HG03139 (cell line): ENCODE measurements around the gene ARHGAP26.

Experiments
- ATAC-seq: cut with Tn5 transposase; IDR thresholded peaks from one replicate; pipeline ENCODE4 v1.9.1; 2021; ENCODE audit not compliant: unreplicated experiment

The ARHGAP26 gene

GRCh38 chr5:143130613-143131305 lies 360.6 kb downstream of the ARHGAP26 start:
- ATAC-seq, result no peak

- no peak for ATAC-seq
Observed at GRCh38 chr5:143131972-143132371, 361.8 kb downstream of the ARHGAP26 start.

DNA sequence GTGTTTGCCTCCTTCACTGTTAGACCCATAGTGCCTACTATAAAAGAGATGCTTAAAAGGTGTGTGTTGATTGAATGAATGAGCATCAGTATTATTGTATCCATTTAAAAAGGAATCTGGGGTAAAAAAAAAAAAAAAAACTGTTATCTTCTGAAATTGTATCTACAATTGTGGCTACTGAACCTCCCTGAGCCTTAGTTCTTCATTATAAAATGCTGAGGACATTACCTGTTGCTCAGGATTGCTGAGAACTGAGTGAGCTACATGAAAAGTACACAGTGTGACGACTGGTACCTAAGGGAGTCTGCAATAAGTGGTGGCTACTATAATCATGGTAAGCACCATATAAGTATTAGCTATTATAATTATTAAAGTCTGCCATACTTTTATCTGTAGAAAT lies 362.6 kb downstream of the ARHGAP26 start:
- no peak for ATAC-seq

DNA sequence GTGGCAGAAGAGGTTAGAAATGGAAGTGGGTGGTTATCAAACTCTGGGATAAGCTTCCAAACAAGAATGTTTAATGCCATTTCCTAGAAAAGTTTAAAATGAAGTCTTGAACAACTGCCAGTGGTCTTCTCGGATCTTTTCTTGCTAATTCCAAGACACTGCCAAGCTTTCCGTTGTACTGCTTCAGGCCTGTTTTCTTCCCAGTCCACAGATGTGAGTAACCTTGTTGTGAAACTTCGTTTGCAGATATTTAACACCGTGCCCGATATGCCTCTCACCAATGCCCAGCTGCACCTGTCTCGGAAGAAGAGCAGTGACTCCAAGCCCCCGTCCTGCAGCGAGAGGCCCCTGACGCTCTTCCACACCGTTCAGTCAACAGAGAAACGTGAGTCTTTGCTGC lies 363.5 kb downstream of the ARHGAP26 start:
- ATAC-seq, result no peak

DNA sequence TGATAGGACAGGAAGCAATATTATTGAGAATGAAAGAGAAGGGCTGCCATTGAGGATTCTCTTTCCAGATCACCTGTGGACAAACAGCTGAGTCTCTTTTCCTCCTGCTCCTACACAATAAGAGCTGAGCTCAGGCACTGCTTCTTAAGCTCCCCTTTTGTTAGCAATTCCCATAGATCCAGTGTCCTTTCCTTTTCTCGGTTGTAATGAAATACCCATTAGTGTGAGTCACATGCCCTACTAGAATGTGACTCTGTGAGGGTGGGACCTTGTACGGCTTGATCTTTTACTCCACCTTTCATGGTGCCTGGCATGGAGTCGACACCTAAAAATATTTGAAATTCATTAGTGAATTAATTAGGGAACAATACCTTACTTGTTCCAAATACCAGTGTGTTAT lies 364.1 kb downstream of the ARHGAP26 start:
- ATAC-seq, result no peak

DNA sequence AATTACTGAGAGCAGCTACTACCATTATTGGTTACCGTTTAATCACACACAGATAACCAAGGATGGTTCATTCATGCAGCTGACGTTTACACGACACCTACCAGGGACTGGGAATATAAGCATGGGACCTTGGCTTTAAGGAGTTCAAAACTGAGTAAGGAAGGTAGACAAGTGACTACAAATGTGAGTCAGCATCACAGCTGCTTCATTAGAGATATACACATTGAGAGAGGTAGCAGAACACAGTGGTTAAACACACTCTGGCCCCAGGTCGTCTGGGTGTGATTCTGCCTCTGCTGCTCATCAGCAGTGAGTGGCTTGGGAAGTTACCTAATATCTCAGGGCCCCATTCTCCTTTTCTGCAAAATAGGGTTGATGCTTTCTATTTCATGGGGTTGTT lies 364.7 kb downstream of the ARHGAP26 start:
- no peak for ATAC-seq

- ATAC-seq, result no peak
Observed at GRCh38 chr5:143135832-143136551, 365.8 kb downstream of the ARHGAP26 start.

DNA sequence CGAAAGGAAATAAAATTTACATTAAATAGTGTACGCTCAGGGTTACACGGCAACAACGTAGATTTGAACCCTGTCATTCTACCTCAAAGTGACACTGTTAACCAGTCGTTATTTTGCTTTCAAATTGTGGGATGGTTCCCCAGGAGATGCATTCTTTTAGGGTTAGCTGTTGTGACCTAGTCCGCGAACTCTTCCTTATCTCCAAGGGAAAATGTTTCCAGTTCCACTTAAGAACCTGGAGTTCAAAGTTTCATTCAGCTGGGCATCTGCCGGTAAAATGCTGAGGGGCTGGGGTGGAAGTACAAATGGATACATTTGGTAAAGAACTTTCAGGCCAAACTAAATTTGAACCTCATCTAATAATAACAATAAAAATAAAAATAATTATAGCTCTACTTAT lies 368.7 kb downstream of the ARHGAP26 start:
- no peak for ATAC-seq

DNA sequence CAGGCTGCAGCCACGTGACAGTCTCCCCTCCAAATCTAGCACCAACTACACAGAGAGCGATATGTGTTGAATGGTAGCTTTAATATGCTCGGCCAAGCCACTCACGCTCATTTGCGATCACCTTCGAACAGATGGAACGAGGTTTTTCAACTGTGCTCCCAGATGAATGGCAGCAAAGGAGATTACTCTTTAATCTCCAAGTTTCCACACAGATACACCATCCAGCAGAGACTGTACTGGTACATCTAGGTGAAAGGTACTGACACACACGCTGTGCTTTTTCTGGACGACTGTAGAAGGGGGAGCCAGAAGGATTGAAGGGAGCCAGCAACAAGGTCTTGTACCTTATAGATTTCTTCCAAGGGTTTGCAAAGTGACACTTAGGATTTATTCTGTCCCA lies 369.4 kb downstream of the ARHGAP26 start:
- ATAC-seq, result no peak

- no peak for ATAC-seq
Observed at GRCh38 chr5:143140492-143141203, 370.5 kb downstream of the ARHGAP26 start.

DNA sequence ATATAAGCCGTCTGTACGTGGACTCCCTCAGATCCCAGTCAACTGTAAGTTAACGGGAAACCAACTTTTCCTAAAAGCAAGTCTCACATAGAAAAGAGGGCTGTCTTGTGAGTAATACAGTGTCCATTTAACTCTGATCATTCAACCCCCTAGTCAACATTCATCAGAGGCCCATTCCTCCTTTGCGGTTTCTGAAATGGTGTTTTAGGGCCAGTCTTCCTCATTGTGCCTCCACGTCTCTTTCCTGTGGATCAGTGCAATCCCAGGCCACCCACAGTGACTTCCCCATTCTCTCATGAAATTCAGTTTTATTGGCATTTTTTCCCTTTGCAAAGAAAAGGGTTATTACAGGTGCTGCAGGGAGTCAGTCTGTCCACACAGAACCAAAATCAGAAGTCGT lies 371.5 kb downstream of the ARHGAP26 start:
- ATAC-seq, result no peak

DNA sequence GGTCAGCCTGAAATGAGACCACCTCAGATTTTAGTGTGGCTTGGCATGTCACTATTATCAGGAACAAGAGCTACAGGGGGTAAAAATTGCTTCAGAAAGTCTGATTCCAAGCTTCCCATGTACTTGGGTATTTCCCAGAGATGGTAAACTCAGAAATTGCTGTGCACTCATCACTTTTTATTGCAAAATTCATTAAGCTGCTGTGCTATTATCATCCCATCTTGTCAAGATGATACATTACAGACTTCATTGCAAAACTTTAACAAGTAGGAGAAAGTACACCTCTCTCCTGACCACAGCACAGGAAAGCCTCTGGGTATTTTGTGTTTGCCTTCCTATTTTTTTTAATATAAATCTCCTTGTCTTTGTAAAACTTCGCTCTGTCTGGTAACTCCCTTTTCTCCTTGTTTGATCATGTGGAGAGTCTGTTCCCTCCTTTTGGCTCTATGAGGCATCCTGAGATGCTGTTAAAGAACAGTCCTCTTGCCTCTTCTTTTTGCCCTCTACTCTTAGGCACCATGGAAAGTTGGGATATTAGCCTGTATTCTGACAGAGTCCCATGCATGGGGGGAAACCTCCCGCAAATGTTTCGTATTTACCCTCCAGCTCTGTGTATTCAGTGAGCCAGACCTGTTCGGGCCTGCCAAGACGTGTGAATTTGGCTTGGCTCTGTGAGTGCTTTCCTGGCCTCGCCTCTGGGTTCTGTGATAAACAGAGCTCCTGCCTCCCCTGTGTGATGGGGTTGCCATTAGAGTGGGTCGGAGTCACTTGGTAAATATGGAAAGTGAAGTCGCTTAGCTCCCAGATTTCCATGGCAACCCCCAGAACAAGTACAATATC lies 372.6 kb downstream of the ARHGAP26 start:
- no peak for ATAC-seq

DNA sequence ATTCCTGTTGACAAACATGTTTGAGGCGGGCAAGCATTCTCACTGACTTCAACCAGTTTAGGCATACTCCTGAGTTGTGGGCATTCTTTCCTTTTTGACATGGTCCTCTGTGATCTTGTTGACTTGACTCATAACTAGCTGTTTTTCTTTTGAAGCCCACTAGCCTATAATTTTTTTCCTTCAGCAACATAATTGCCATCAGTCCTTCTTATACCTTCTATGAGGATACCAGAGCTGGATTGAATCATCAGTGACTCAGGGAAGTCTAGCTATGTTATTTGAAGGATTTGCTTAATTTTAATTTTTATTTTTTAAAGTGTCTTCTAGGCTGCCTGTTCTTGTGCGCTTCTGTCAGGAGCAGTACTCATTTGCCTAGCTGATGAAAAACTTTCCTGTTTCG lies 373.8 kb downstream of the ARHGAP26 start:
- ATAC-seq, result no peak

DNA sequence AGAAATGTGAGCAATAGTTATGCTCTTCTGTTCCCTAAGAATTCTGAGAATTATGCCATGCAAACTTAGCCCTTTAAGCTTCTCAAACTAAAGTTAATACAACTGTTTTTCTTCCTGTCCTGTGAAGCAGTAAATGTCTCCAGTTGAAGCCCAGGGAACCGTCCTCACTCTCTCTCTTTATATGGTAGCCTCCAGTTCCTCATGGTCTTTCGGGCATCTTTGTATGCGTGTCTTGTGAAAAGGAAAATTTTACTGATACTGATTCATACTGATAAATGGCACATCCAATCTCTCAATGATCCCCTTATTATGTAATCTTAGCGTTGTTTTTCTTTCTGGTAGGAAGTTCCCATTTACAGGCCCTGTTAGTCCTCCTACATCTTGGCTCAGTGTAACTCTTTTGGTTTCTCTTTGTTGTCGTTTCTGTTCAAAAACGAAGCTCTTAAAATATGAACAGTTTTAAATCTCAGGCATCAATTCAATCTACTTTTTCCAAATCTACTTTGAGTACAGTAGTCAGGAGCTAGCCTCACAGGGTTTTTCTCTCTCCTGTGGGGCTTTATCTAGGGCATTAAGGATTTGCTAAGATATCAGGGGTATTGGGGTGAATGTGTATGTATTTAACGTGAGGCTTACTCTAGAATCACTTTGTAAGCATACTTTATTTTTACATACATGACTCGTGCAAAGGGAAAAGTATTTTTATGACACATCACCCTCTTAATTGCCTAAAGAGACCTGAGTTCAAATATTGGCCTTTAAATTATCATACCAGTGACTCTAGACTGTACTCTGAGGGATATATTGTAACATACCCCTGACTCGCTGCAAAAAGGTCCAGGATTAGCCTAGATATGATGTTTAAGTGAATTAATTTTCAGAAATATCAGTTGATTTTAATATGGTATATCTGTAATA lies 375.3 kb downstream of the ARHGAP26 start:
- ATAC-seq, result no peak

DNA sequence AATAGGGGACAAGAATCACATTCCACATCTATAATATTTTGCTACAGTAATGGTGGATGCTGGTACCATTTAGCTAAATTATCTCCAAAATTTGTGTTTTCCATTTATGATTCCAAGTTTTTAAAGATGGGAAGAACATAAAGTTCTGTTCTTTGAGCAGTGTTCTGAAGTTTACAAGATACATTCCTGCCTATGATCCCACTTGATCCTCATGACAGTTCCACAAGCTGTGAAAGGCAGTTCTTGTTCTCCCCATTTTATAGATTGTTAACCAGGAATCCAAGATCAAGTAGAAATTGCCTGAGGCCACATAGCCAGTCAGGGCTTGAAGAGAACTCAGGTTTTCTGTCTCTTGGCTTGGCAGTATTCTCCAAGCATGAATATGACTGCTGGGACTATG lies 376.0 kb downstream of the ARHGAP26 start:
- no peak for ATAC-seq

GRCh38 chr5:143147383-143147782 lies 377.2 kb downstream of the ARHGAP26 start:
- ATAC-seq, result no peak

- ATAC-seq, result no peak
Observed at GRCh38 chr5:143147902-143148301, 377.7 kb downstream of the ARHGAP26 start.

- no peak for ATAC-seq
Observed at GRCh38 chr5:143148771-143149170, 378.6 kb downstream of the ARHGAP26 start.

GRCh38 chr5:143149759-143150158 lies 379.6 kb downstream of the ARHGAP26 start:
- no peak for ATAC-seq

DNA sequence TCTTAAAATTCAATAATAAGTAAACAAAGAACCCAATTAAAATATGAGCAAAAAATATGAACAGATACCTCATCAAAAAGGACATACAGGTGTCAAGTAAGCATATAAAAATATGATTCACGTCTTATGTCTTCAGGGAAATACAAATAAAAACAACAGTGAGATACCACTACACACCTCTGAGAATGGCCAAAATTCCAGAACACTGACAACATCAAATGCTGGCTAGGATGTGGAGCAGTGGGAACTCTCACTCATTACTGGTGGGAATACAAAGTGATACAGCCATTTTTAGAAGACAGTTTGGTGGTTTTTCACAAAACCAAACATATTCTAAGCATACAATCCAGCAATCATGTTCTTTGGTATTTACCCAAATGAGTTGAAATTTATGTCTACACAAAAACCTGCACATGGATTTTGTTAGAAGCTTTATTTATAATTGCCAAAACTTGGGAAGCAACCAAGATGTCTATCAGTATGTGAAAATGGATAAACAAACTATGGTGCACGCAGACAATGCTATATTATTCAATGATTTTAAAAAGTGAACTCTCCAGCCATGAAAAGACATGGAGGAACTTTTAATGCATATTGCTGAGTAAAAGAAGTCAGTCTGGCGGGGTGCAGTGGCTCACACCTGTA lies 381.0 kb downstream of the ARHGAP26 start:
- no peak for ATAC-seq
